ENCODE measurements around the gene TRPC1.

- TF ChIP-seq POLR2AphosphoS5 (IDR thresholded peaks at IDR 0.05; ENCODE audit: low read depth, low read length) (no peak), REST (IDR thresholded peaks at IDR 0.05; ENCODE audit: insufficient read depth in 1 of 2, low read depth in 2 of 2, low read length in 2 of 2) (no peak)
Observed at GRCh38 chr3:142817897-142818296, 94.1 kb downstream of the TRPC1 start.

Measured in PFSK-1 (cell line).